ENCODE data around the gene TSGA10. TPM values are rescaled to one million over a fixed set of nuclear protein-coding genes. Genes with fewer than 3 reads are reported as not detected.
"Not testable (repeated sequence)": the region's sequence is repeated elsewhere in the genome, so short reads cannot be mapped to it uniquely, and the experiment has no call there.

The TSGA10 gene
- polyA plus RNA-seq, 4 donors, result 2.2 to 10.2 (median 2.3) TPM

DNA sequence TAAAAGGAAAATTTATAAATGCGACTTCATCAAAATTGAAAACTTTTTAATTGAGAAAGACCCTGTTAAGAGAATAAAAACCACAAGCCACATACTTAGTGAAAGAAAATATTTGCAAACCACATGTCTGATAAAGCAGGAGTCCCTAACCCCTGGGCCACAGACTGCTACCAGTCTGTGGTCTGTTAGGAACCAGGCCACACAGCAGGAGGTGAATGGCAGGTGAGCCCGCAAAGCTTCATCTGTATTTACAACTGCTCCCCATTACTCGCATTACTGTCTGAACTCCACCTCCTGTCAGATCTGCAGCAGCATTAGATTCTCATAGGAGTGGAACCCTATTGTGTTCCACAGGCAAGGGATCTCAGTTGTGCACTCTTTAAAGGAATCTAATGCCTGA is 123.3 kb downstream of the TSGA10 start:
- H3K9me3 ChIP-seq (ENCODE audit: control insufficient read depth in 2 of 2, insufficient read depth in 1 of 2, low read depth in 1 of 2, low read length in 1 of 2), result no peaks in the 10 kb centered on the region
- H3K27ac ChIP-seq (ENCODE audit: low read depth in 1 of 3, low read length in 2 of 3), result no peak overlapping the region
- H3K27me3 ChIP-seq (ENCODE audit: control insufficient read depth in 3 of 3, insufficient read depth in 3 of 3, low read length in 3 of 3), result no peaks in the 10 kb centered on the region
- no peaks in the 10 kb centered on the region for H3K4me1 ChIP-seq (ENCODE audit: control insufficient read depth in 3 of 3, insufficient read depth in 2 of 3, low read depth in 1 of 3, low read length in 2 of 3)
- WGBS, 3 donors, result 79 to 85% (median 82%) methylated on average over 3 of the region's 3 CpGs
- H3K36me3 ChIP-seq (ENCODE audit: control insufficient read depth in 3 of 3, insufficient read depth in 2 of 3, low read depth in 1 of 3, low read length in 3 of 3), result no peaks in the 10 kb centered on the region
- DNase-seq, result no peak
- no peak for FAIRE-seq
- no peak overlapping the region for H3K4me3 ChIP-seq (ENCODE audit: low read depth in 1 of 3, low read length in 3 of 3)

DNA sequence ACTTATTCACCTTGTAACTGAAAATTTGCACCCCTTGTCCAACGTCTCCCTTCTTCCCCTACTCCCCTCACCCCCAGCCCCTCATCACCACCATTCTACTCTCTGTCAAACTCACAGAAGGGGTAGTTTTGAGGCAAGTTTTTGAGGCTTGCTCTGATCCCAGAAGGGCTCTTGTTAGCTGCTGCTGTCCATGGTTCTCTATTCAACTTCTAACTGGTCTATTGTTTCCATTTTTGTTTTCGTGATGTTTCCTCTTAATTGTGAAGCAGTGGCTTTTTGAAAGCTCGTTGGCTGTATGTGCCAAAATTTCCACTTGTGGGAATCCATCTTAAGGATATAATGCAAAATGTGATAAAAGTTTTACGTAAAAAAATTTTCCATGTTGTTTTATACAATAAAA is 126.2 kb downstream of the TSGA10 start:
- no peak overlapping the region for H3K4me3 ChIP-seq (ENCODE audit: low read depth in 1 of 3, low read length in 3 of 3)
- H3K4me1 ChIP-seq (ENCODE audit: control insufficient read depth in 3 of 3, insufficient read depth in 2 of 3, low read depth in 1 of 3, low read length in 2 of 3), result no peaks in the 10 kb centered on the region
- WGBS, 3 donors, result 74 to 80% (median 78%) methylated on average over 4 of the region's 4 CpGs
- DNase-seq (no peak), FAIRE-seq (no peak)
- no peaks in the 10 kb centered on the region for H3K36me3 ChIP-seq (ENCODE audit: control insufficient read depth in 3 of 3, insufficient read depth in 2 of 3, low read depth in 1 of 3, low read length in 3 of 3)
- no peaks in the 10 kb centered on the region for H3K27me3 ChIP-seq (ENCODE audit: control insufficient read depth in 3 of 3, insufficient read depth in 3 of 3, low read length in 3 of 3)
- H3K27ac ChIP-seq (ENCODE audit: low read depth in 1 of 3, low read length in 2 of 3), result no peak overlapping the region
- no peaks in the 10 kb centered on the region for H3K9me3 ChIP-seq (ENCODE audit: control insufficient read depth in 2 of 2, insufficient read depth in 1 of 2, low read depth in 1 of 2, low read length in 1 of 2)

DNA sequence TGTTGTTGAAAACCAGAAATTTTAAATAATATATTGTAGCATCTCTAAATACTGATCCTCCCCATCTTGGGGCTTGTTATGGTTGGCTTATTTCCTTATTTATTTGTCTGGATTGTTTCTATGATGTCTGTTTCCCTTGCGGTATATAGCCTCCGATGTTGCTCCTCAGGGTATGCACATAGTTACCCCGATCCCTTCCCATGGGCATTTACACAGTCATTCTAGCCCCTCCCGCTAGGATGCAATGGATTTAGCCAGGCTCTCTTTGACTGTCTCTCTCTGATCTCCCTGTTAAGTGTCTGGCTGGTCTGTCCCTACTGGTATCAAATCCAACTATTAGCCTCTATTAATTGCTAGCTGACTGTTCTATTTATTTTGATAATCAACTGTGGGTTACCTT is 126.9 kb downstream of the TSGA10 start:
- FAIRE-seq, result no peak
- no peak for DNase-seq
- Histone ChIP-seq H3K4me3 (ENCODE audit: low read depth in 1 of 3, low read length in 3 of 3) (no peak overlapping the region), H3K4me1 (ENCODE audit: control insufficient read depth in 3 of 3, insufficient read depth in 2 of 3, low read depth in 1 of 3, low read length in 2 of 3) (no peaks in the 10 kb centered on the region), H3K36me3 (ENCODE audit: control insufficient read depth in 3 of 3, insufficient read depth in 2 of 3, low read depth in 1 of 3, low read length in 3 of 3) (no peaks in the 10 kb centered on the region), H3K27me3 (ENCODE audit: control insufficient read depth in 3 of 3, insufficient read depth in 3 of 3, low read length in 3 of 3) (no peaks in the 10 kb centered on the region), H3K27ac (ENCODE audit: low read depth in 1 of 3, low read length in 2 of 3) (no peak overlapping the region), H3K9me3 (ENCODE audit: control insufficient read depth in 2 of 2, insufficient read depth in 1 of 2, low read depth in 1 of 2, low read length in 1 of 2) (no peaks in the 10 kb centered on the region)
- 65 to 66% (median 66%) methylated on average over 4 of the region's 4 CpGs for WGBS, 3 donors

DNA sequence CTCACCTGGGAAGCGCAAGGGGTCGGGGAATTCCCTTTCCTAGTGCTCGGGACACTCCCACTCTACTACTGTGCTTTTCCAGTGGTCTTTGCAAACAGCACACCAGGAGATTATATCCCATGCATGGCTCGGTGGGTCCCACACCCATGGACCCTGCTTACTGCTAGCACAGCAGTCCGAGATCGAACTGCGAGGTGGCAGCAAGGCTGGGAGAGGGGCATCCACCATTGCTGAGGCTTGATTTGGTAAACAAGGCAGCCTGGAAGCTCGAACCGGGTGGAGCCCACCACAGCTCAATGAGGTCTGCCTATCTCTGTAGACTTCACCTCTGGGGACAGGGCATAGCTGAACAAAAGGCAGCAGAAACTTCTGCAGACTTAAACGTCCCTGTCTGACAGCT is 154.0 kb downstream of the TSGA10 start:
- 90 to 97% (median 94%) methylated on average over 9 to 10 of the region's 10 CpGs for WGBS, 3 donors
- Histone ChIP-seq H3K9me3 (ENCODE audit: control insufficient read depth in 2 of 2, insufficient read depth in 1 of 2, low read depth in 1 of 2, low read length in 1 of 2) (peaks cover 0 to 16% of the 10 kb centered on the region in 2 donors), H3K4me3 (ENCODE audit: low read depth in 1 of 3, low read length in 3 of 3) (no peak overlapping the region), H3K27me3 (ENCODE audit: control insufficient read depth in 3 of 3, insufficient read depth in 3 of 3, low read length in 3 of 3) (no peaks in the 10 kb centered on the region), H3K4me1 (ENCODE audit: control insufficient read depth in 3 of 3, insufficient read depth in 2 of 3, low read depth in 1 of 3, low read length in 2 of 3) (no peaks in the 10 kb centered on the region), H3K36me3 (ENCODE audit: control insufficient read depth in 3 of 3, insufficient read depth in 2 of 3, low read depth in 1 of 3, low read length in 3 of 3) (no peaks in the 10 kb centered on the region), H3K27ac (ENCODE audit: low read depth in 1 of 3, low read length in 2 of 3) (no peak overlapping the region)
- no peak for DNase-seq
- FAIRE-seq, result no peak

DNA sequence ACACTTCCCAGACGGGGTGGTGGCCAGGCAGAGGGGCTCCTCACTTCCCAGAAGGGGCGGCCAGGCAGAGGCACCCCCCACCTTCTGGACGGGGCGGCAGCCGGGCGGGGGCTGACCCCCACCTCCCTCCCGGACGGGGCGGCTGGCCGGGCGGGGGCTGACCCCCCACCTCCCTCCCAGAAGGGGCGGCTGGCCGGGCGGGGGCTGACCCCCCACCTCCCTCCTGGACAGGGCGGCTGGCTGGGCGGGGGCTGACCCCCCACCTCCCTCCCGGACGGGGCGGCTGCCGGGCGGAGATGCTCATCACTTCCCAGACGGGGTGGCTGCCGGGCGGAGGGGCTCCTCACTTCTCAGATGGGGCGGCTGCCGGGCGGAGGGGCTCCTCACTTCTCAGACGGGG is 166.0 kb downstream of the TSGA10 start:
- not testable (repeated sequence) for H3K27ac ChIP-seq (ENCODE audit: low read depth in 1 of 3, low read length in 2 of 3)
- 95 to 97% (median 97%) methylated on average over 23 to 28 of the region's 28 CpGs for WGBS, 3 donors

DNA sequence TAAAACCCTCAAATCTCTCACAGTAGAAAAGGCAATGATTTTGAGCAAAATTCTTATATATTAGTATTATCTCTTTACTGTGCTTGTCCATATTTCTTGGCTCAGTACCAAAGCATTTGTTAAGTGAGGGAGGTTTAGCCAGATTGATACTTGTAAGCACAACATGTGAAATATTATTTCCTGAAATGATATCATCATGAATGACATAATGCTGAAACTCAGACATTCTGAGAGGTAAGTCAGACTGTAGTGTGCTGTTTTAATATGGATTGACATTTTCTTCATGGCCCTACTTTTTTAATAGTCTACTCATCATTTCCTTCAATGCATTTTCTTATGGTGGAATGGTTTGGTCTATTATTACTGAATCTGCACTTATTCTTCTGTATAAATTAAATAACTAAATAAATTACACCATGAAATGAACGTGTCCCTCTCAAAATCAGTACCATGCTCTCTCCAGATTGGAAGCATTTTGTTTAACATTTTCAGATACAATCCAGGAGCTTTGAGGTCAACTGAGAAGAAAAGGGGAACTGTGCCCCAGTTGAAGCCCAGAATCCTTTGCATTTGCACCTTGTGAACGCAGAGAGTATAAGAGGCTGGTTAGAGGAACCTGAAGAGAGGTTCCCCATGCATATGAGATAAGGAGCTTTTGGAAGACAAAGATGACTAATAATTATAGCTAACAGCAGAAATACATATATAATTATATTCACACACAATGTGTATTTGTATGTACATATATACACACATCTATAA is 168.7 kb downstream of the TSGA10 start:
- Histone ChIP-seq H3K36me3 (ENCODE audit: control insufficient read depth in 3 of 3, insufficient read depth in 2 of 3, low read depth in 1 of 3, low read length in 3 of 3) (no peaks in the 10 kb centered on the region), H3K4me1 (ENCODE audit: control insufficient read depth in 3 of 3, insufficient read depth in 2 of 3, low read depth in 1 of 3, low read length in 2 of 3) (no peaks in the 10 kb centered on the region), H3K4me3 (ENCODE audit: low read depth in 1 of 3, low read length in 3 of 3) (no peak overlapping the region), H3K27me3 (ENCODE audit: control insufficient read depth in 3 of 3, insufficient read depth in 3 of 3, low read length in 3 of 3) (no peaks in the 10 kb centered on the region), H3K27ac (ENCODE audit: low read depth in 1 of 3, low read length in 2 of 3) (no peak overlapping the region), H3K9me3 (ENCODE audit: control insufficient read depth in 2 of 2, insufficient read depth in 1 of 2, low read depth in 1 of 2, low read length in 1 of 2) (no peaks in the 10 kb centered on the region)
- no peak for FAIRE-seq
- 64 to 77% (median 68%) methylated on average over 2 of the region's 2 CpGs for WGBS, 3 donors
- DNase-seq, result no peak

More for the DNA sequence above, 166.0 kb downstream of the TSGA10 start:
- H3K4me1 ChIP-seq (ENCODE audit: control insufficient read depth in 3 of 3, insufficient read depth in 2 of 3, low read depth in 1 of 3, low read length in 2 of 3); DNase-seq; H3K36me3 ChIP-seq (ENCODE audit: control insufficient read depth in 3 of 3, insufficient read depth in 2 of 3, low read depth in 1 of 3, low read length in 3 of 3); H3K9me3 ChIP-seq (ENCODE audit: control insufficient read depth in 2 of 2, insufficient read depth in 1 of 2, low read depth in 1 of 2, low read length in 1 of 2); FAIRE-seq; H3K27me3 ChIP-seq (ENCODE audit: control insufficient read depth in 3 of 3, insufficient read depth in 3 of 3, low read length in 3 of 3); H3K4me3 ChIP-seq (ENCODE audit: low read depth in 1 of 3, low read length in 3 of 3): not testable (repeated sequence)

DNA sequence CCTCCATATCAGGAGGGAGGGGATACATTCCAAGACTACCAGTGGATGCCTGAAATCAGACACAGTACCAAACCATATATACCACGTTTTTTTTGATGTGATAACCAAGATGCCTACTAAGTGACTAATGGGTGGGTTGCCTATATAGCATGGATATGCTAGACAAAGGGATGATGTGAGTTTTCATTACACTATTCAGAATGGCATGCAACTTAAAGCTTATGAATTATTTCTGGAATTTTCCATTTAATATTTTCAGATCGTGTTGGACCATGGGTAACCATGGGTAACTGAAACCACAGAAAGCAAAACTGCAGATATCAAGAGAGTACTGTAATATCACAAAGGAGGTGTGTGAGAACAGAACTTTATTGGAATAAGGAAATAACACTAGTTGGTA is 179.1 kb downstream of the TSGA10 start:
- no peak for DNase-seq
- no peaks in the 10 kb centered on the region for H3K4me1 ChIP-seq (ENCODE audit: control insufficient read depth in 3 of 3, insufficient read depth in 2 of 3, low read depth in 1 of 3, low read length in 2 of 3)
- H3K27ac ChIP-seq (ENCODE audit: low read depth in 1 of 3, low read length in 2 of 3), result no peak overlapping the region
- H3K36me3 ChIP-seq (ENCODE audit: control insufficient read depth in 3 of 3, insufficient read depth in 2 of 3, low read depth in 1 of 3, low read length in 3 of 3), result no peaks in the 10 kb centered on the region
- no peak overlapping the region for H3K4me3 ChIP-seq (ENCODE audit: low read depth in 1 of 3, low read length in 3 of 3)
- 56 to 75% (median 74%) methylated on average over 2 of the region's 2 CpGs for WGBS, 3 donors
- H3K27me3 ChIP-seq (ENCODE audit: control insufficient read depth in 3 of 3, insufficient read depth in 3 of 3, low read length in 3 of 3), result no peaks in the 10 kb centered on the region
- peaks cover 0 to 11% of the 10 kb centered on the region in 2 donors for H3K9me3 ChIP-seq (ENCODE audit: control insufficient read depth in 2 of 2, insufficient read depth in 1 of 2, low read depth in 1 of 2, low read length in 1 of 2)
- FAIRE-seq, result no peak

DNA sequence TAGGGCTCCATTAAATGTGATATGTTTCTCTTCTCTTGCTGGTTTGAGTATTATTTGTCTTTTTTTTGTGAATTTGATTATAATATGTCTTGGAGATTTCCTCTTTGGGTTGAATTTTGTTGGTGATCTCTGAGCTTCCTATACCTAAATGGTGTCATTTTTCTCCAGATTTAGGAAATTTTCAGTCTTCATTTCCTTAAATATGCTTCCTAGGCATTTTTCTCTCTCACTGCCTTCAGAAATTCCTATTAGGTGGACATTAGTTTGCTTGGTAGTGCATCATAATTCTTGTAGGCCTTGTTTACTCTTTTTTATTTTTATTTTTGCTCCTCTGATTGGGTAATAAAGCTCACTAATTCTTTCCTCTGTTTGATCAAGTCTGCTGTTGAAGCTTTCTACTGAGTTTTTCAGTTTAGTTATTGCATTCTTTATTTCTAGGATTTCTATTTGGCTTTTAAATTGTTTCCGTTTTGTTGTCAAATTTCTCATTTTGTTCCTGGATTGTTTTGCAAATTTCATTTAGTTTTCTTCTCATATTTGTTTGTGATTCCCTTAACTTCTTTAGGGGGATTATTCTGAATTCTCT is 182.1 kb downstream of the TSGA10 start:
- 86 to 97% (median 96%) methylated on average over 1 of the region's 1 CpG for WGBS, 3 donors
- peaks cover 0 to 11% of the 10 kb centered on the region in 2 donors for H3K9me3 ChIP-seq (ENCODE audit: control insufficient read depth in 2 of 2, insufficient read depth in 1 of 2, low read depth in 1 of 2, low read length in 1 of 2)
- FAIRE-seq, result no peak
- H3K4me3 ChIP-seq (ENCODE audit: low read depth in 1 of 3, low read length in 3 of 3), result no peak overlapping the region
- H3K27ac ChIP-seq (ENCODE audit: low read depth in 1 of 3, low read length in 2 of 3), result no peak overlapping the region
- H3K36me3 ChIP-seq (ENCODE audit: control insufficient read depth in 3 of 3, insufficient read depth in 2 of 3, low read depth in 1 of 3, low read length in 3 of 3), result no peaks in the 10 kb centered on the region
- no peak for DNase-seq
- no peaks in the 10 kb centered on the region for H3K4me1 ChIP-seq (ENCODE audit: control insufficient read depth in 3 of 3, insufficient read depth in 2 of 3, low read depth in 1 of 3, low read length in 2 of 3)
- no peaks in the 10 kb centered on the region for H3K27me3 ChIP-seq (ENCODE audit: control insufficient read depth in 3 of 3, insufficient read depth in 3 of 3, low read length in 3 of 3)
